Heart left ventricle (tissue), 16 donors: ENCODE results near the gene TOMM20. TPM values are rescaled to one million over a fixed set of nuclear protein-coding genes. Genes with fewer than 3 reads are reported as not detected.
"Not testable (repeated sequence)": the region's sequence is repeated elsewhere in the genome, so short reads cannot be mapped to it uniquely, and the experiment has no call there.

ENCODE experiments used
- ATAC-seq, 4 donors: fragments of 200-7000 bp; cut with Tn5 transposase; one replicate each; pipeline ENCODE4 v1.9.1; 2020 to 2022; ENCODE audit warnings: moderate library complexity in 4 of 4, mild to moderate bottlenecking in 3 of 4, moderate number of reproducible peaks in 1 of 4
- DNase-seq, 5 donors: peaks; one replicate each; pipeline ENCODE4 v3.0.0-alpha.2; 2020
- H3K27ac ChIP-seq, 12 donors: fragments of 200-600 bp; sonication (generic) in 4 of 12; one replicate each; pipeline versions ENCODE4 v1.5.0 to v1.8.0; 2016 to 2022; ENCODE audit warnings: mild to moderate bottlenecking in 2 of 12
- H3K27me3 ChIP-seq, 9 donors: fragments of 200-600 bp; sonication (generic) in 2 of 9; one replicate each; pipeline versions ENCODE4 v1.5.1 to v1.8.0; 2016 to 2022; ENCODE audit warnings: mild to moderate bottlenecking in 3 of 9
- H3K36me3 ChIP-seq, 9 donors: fragments of 200-600 bp; sonication (generic) in 2 of 9; one replicate each; pipeline versions ENCODE4 v1.5.0 to v1.8.0; 2018 to 2022; ENCODE audit warnings: mild to moderate bottlenecking in 2 of 9
- H3K4me1 ChIP-seq, 12 donors: fragments of 200-600 bp; sonication (generic) in 4 of 12; one replicate each; pipeline versions ENCODE4 v1.5.0 to v1.8.0; 2016 to 2022; ENCODE audit warnings: mild to moderate bottlenecking in 3 of 12
- H3K4me3 ChIP-seq, 12 donors: fragments of 200-600 bp; sonication (generic) in 4 of 12; one replicate each; pipeline versions ENCODE4 v1.5.0 to v1.8.0; 2017 to 2022; ENCODE audit warnings: mild to moderate bottlenecking in 9 of 12, moderate library complexity in 4 of 12
- H3K9me3 ChIP-seq, 12 donors: fragments of 200-600 bp; sonication (generic) in 4 of 12; one replicate each; pipeline versions ENCODE4 v1.5.0 to v1.8.0; 2016 to 2022; ENCODE audit warnings: mild to moderate bottlenecking in 1 of 12
- POLR2A ChIP-seq, 2 donors: fragments of 450-650 bp; IDR thresholded peaks; one replicate each; pipeline ENCODE4 v1.6.1; 2017; ENCODE audit warnings: antibody characterized with exemption in 2 of 2, mild to moderate bottlenecking in 2 of 2, moderate library complexity in 2 of 2
- WGBS, 4 donors: extraction: QIAGEN DNeasy Blood & Tissue Kit in 2 of 4; methylation state at CpG; one replicate each; pipeline versions ENCODE4 v1.1.5 to v1.1.7; 2013 to 2018; 5-methylcytosine and 5-hydroxymethylcytosine counted together
- intact Hi-C, 10 donors: fragments of 100-400 bp; cut with DNase I; formaldehyde crosslinking; loops; one replicate each; pipeline versions ENCODE4 v1.11.1 to v1.14.2; 2022
- polyA plus RNA-seq, 2 donors: library from polyadenylated mRNA; stranded (reverse); fragments of 200-250 nt; gene quantifications; one replicate each; pipeline ENCODE4 v1.2.3, GENCODE V29; 2013
- total RNA-seq, 9 donors: library from RNA; depleted of rRNA in 2 of 9; stranded (reverse); fragments of >200 nt in 2 of 9; fragmentation: NEBNext Ultra II Directional in 3 of 9; extraction: Animal tissue kit (Norgen Biotek cat#: 25700) in 3 of 9; gene quantifications; one replicate each; pipeline versions ENCODE4 v1.1.0 to v1.2.4, GENCODE V29; 2016 to 2023
- TF ChIP-seq, protein P1 (sequence below), 12 donors: fragments of 200-600 bp; sonication (generic) in 4 of 12; IDR thresholded peaks; one replicate each; pipeline versions ENCODE4 v1.5.0 to v1.8.0; 2018 to 2022; ENCODE audit warnings: antibody characterized with exemption in 12 of 12, mild to moderate bottlenecking in 5 of 12
- donor health status: ischemic (EF 13 %, LVEDD 7.1; RV severe dilation, severe dysfunction).
- donor health status: healthy with polysubstance abuse.
- donor health status: DM: no; HTN: yes; CAD: no.
- donor health status: DM: no; HTN: no; CAD: no.
- donor health status: ischemic (EF 25% LVEDD 6.9; RV normal size, moderate dysfunction).
- donor health status: ischemic (EF 25% LVEDD 5.7; RV mildly dilated, moderate dysfunction).
- donor health status: healthy.
- donor health status: DM: yes; HTN: yes; CAD: no.
- donor health status: ischemic (EF 35%, LVEDD 5.7; RV mildly dilated, moderate dysfunction).
- donor health status: nonischemic (EF 11% LVEDD 7.7; RV severe dilation, severe dysfunction).
- donor health status: DM: yes; HTN: yes; CAD: no.
- donor health status: PGD.
- donor health status: ischemic (EF 29% LVEDD 5.4; RV normal size, mild dysfunction).
- donor health status: nonischemic (EF 23%, LVEDD 6.1; RV moderate dilation, normal function).

TOMM20 gene
- total and polyA plus RNA-seq, 11 donors, result 43.0 to 100 (median 82.7) TPM

DNA sequence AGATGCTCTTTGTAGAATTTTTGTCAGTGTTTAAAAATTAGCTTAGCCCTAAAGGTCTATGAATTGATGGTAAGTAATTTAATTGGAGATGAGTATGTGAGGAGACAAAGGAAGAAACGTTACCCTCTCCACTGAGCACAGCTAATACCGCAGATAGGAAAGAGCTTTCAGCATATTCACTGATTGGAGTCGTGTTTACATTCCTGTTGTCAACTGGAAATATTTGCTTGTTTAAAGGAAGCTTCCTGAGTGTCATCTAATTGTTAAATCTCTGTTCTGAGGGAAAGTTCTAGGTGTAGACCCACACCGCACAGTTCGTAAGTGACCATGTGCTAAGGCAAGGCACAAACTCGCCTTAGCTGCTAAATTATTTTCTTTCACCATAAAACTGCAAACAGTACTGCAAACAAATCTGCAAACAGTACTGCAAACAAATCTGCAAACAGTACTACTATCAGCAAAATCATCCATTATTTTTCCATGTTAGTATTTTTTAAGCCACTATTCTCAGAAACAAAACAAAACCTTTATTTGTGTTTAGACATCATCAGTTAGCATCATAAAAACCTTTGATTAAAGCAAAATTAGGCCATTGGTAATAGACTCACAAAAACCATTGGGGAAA is 32.6 kb downstream of the TOMM20 start:
- Histone ChIP-seq H3K36me3 (no peaks in the 10 kb centered on the region), H3K4me3 (no peak overlapping the region), H3K27me3 (no peaks in the 10 kb centered on the region), H3K27ac (no peak overlapping the region), H3K9me3 (no peaks in the 10 kb centered on the region), H3K4me1 (peaks cover 0 to 14% (median 9%) of the 10 kb centered on the region in 12 donors)
- 77 to 86% (median 81%) methylated on average over 6 of the region's 6 CpGs for WGBS, 4 donors
- intact Hi-C loops, result loop anchor here in 1 of 10 donors (2.0 kb wide), 1 partner anchor 609 kb away; no protein-coding TSS in a partner anchor
- DNase-seq (no peak), ATAC-seq (no peak)
- TF ChIP-seq, protein P1, sequence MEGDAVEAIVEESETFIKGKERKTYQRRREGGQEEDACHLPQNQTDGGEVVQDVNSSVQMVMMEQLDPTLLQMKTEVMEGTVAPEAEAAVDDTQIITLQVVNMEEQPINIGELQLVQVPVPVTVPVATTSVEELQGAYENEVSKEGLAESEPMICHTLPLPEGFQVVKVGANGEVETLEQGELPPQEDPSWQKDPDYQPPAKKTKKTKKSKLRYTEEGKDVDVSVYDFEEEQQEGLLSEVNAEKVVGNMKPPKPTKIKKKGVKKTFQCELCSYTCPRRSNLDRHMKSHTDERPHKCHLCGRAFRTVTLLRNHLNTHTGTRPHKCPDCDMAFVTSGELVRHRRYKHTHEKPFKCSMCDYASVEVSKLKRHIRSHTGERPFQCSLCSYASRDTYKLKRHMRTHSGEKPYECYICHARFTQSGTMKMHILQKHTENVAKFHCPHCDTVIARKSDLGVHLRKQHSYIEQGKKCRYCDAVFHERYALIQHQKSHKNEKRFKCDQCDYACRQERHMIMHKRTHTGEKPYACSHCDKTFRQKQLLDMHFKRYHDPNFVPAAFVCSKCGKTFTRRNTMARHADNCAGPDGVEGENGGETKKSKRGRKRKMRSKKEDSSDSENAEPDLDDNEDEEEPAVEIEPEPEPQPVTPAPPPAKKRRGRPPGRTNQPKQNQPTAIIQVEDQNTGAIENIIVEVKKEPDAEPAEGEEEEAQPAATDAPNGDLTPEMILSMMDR (IDR thresholded peaks at IDR 0.05), result no peak
- no peak for TF ChIP-seq POLR2A (IDR thresholded peaks at IDR 0.05)

DNA sequence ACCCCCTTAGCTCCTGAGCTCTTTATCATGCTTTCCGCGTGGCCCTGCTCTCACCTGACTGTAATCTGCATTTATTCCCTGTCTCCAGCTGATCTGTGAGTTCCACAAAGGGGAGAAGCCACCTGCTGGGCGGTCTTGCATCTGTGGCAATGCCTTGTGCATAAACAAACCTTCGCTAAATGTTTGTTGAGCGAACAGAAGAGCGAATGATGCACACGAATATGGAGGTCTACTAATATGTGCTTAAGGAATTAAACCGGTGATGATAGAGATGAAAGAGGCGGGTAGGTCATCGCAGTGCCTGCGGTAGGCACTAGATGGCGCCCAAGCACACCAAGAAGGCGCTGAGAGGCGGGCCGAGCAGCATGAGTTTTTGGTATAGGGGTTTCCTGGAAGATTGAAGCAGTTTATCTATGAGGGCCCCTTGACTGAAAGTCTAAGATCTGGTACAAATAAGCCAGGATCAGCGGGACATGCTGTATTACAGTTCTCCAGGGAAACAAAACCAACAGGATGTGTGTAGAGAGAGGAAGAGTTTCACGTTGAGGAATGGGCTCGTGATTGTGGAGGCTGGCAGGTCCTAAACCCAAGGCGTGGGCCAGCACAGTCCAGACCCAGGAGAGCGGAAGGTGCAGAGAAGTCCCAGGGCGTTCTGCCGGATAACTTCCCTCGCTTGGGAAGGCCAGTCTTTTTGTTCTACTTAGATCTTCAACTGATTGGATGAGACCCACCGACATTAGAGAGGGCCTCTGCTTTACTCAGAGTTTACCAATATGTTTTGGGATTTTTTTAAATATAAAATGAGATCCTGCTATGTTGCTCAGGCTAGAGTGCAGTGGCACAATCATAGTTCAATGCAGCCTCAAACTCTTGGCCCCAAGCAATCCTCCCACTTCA is 34.7 kb downstream of the TOMM20 start:
- peak overlapping the region in 10 of 12 donors; percentile 9 to 50 (median 34) for H3K4me3 ChIP-seq
- no peaks in the 10 kb centered on the region for H3K9me3 ChIP-seq
- 25 to 30% (median 27%) methylated on average over 24 of the region's 24 CpGs for WGBS, 4 donors
- intact Hi-C loops, result loop anchor here in 6 of 10 donors (1.0 to 5.0 kb wide), 5 partner anchors 595 to 607 kb away; no protein-coding TSS in a partner anchor
- H3K4me1 ChIP-seq, result peaks cover 0 to 14% (median 9%) of the 10 kb centered on the region in 12 donors
- DNase-seq (peak; percentile 66 to 86 (median 71)), ATAC-seq (peak; percentile 72 to 84 (median 81))
- no peaks in the 10 kb centered on the region for H3K27me3 ChIP-seq
- TF ChIP-seq, protein P1 (IDR thresholded peaks at IDR 0.05), result peak; percentile 78 to 95 (median 87)
- no peak for TF ChIP-seq POLR2A (IDR thresholded peaks at IDR 0.05)
- no peaks in the 10 kb centered on the region for H3K36me3 ChIP-seq
- H3K27ac ChIP-seq, result peak overlapping the region in 2 of 12 donors; percentile 11 to 50

DNA sequence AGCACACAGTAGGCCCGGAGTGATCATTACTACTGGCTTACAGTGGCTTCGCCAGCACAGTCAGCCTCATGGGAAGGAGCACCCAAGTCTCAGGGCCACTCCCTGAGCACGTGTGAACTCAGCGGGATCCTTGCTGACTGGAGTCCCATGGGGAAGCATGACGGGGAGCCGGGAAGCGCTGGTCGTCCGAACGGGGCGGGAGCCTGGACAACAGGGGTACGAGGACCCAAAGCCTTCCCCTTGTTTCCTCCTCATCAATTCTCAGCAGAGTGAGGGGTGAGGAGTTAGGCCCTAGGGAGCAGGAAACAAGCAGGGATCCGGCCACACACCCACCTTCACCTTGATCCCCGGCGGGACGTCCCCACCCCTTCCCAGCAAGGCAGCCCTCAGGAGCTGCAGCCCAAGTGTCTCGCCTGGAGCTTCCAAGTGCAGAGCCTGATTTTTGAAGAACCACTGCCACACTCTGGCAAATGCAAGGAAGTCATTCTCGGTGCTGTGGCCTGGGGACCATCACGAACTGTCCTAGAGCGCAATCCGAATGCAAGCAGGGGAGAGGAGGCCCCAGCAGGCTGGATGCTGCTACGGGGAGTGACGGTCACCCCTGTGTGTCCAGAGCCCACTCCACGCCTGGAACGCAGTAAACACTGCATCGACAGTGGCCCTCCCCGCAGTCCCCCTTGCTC is 35.5 kb downstream of the TOMM20 start:
- peak; percentile 63 to 72 (median 69) for DNase-seq
- no peak for TF ChIP-seq POLR2A (IDR thresholded peaks at IDR 0.05)
- TF ChIP-seq, protein P1 (IDR thresholded peaks at IDR 0.05), result peak in 2 of 12 donors; percentile 20 to 45
- intact Hi-C loops, result loop anchor here in 5 of 10 donors (1.0 to 5.0 kb wide), 5 partner anchors 594 to 606 kb away; no protein-coding TSS in a partner anchor

DNA sequence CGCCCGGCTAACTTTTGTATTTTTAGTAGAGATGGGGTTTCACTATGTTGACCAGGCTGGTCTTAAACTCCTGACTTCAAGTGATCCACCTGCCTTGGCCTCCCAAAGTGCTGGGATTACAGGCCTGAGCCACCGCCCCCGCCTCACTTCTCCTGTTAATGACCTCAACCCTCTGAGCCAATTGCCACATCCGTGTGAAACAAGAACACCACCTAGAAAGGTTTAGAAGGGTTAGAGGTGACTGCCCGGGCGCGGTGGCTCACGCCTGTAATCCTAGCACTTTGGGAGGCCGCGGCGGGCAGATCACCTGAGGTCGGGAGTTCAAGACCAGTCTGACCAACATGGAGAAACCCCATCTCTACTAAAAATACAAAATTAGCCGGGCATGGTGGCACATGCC is 36.2 kb downstream of the TOMM20 start:
- H3K4me3 ChIP-seq, H3K27me3 ChIP-seq, ATAC-seq, H3K9me3 ChIP-seq, H3K27ac ChIP-seq, H3K36me3 ChIP-seq, DNase-seq: not testable (repeated sequence)
- H3K4me1 ChIP-seq, result peaks cover 0 to 14% (median 9%) of the 10 kb centered on the region in 12 donors
- intact Hi-C loops, result loop anchor here in 4 of 10 donors (2.0 to 5.0 kb wide), 4 partner anchors 594 to 606 kb away; no protein-coding TSS in a partner anchor
- WGBS, 4 donors, result 96 to 98% (median 98%) methylated on average over 13 to 14 of the region's 14 CpGs

More for the DNA sequence above, 35.5 kb downstream of the TOMM20 start:
- ATAC-seq, result peak; percentile 82 to 91 (median 88)
- peak overlapping the region in 10 of 12 donors; percentile 9 to 50 (median 34) for H3K4me3 ChIP-seq
- WGBS, 4 donors, result 20 to 32% (median 30%) methylated on average over 20 to 27 of the region's 27 CpGs
- peak overlapping the region in 3 of 12 donors; percentile 11 to 50 (median 15) for H3K27ac ChIP-seq
- H3K9me3 ChIP-seq, result no peaks in the 10 kb centered on the region
- H3K27me3 ChIP-seq, result no peaks in the 10 kb centered on the region
- H3K36me3 ChIP-seq, result no peaks in the 10 kb centered on the region
- peaks cover 0 to 14% (median 9%) of the 10 kb centered on the region in 12 donors for H3K4me1 ChIP-seq

DNA sequence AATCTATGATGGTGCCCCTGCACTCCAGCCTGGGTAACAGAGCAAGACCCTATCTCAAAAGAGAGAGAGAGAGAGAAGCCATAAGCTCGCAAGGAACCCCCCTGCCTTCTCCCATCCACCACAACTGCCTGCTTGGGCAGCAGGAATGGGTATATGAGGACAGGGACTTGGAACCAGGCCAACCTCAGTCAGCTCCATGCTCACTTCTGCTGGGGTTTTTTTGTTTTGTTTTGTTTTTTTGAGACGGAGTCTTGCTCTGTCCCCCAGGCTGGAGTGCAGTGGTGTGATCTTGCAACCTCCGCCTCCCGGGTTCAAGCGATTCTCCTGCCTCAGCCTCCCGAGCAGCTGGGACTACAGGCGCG is 36.6 kb downstream of the TOMM20 start:
- peaks cover 0 to 14% (median 9%) of the 10 kb centered on the region in 12 donors for H3K4me1 ChIP-seq
- WGBS, 4 donors, result 96 to 98% (median 98%) methylated on average over 8 of the region's 8 CpGs
- not testable (repeated sequence) for H3K36me3 ChIP-seq, H3K27ac ChIP-seq, ATAC-seq, H3K9me3 ChIP-seq, H3K27me3 ChIP-seq, DNase-seq, H3K4me3 ChIP-seq
- intact Hi-C loops, result loop anchor here in 4 of 10 donors (2.0 to 5.0 kb wide), 4 partner anchors 593 to 605 kb away; no protein-coding TSS in a partner anchor

DNA sequence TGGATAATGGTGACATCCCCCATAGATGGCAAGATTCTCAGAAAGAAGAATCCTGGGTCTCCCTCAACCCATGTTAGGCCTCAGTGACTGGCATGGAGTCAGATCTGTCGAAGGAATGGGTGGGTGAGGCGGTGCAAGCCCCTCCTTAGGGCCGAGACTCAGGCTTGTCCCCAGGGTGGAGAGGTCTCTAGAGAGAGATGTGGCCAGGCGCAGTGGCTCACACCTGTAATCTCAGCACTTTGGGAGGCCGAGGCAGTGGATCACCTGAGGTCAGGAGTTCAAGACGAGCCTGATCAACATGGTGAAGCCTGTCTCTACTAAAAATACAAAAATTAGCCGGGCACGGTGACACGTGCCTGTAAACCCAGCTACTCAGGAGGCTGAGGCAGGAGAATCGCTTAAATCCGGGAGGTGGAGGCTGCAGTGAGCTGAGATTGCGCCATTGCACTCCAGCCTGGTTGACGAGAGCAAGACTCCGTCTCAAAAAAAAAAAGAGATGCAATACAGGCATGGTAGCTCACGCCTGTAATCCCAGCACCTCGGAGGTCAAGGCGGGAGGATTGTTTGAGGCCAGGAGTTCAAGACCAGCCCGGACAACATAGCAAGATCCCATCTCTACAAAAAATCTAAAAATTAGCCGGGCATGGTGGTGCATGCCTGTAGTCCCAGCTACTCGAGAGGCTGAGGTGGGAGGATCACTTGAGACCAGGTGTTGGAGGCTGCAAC is 37.2 kb downstream of the TOMM20 start:
- peaks cover 0 to 14% (median 9%) of the 10 kb centered on the region in 12 donors for H3K4me1 ChIP-seq
- H3K27ac ChIP-seq, H3K4me3 ChIP-seq, H3K9me3 ChIP-seq, H3K36me3 ChIP-seq, DNase-seq, ATAC-seq, H3K27me3 ChIP-seq: not testable (repeated sequence)
- WGBS, 4 donors, result 94 to 97% (median 96%) methylated on average over 20 of the region's 20 CpGs
- intact Hi-C loops, result loop anchor here in 4 of 10 donors (2.0 to 5.0 kb wide), 4 partner anchors 593 to 605 kb away; no protein-coding TSS in a partner anchor
